Cardiac fibroblast (primary cell): ENCODE measurements around the gene UBTD1.

Source experiments
- DNase-seq, 2 donors: peaks; one replicate each; pipeline versions ENCODE4 v3.0.0 to v3.0.0-alpha.2; 2010; ENCODE audit warnings: low read depth in 2 of 2
- H3K4me3 ChIP-seq, 2 donors: replicated peaks in 1 of 2; 1 replicate in 1 of 2; 2 replicates in 1 of 2; pipeline ENCODE4 v1.5.1; 2011; ENCODE audit warnings: low read depth in 2 of 2, low read length in 2 of 2, mild to moderate bottlenecking in 2 of 2, moderate library complexity in 1 of 2
- TF ChIP-seq, protein P1 (sequence below): IDR thresholded peaks from one replicate; pipeline ENCODE4 v1.5.1; 2011; ENCODE audit warnings: low read depth, mild to moderate bottlenecking, low read length, inconsistent platforms

Gene UBTD1

DNA sequence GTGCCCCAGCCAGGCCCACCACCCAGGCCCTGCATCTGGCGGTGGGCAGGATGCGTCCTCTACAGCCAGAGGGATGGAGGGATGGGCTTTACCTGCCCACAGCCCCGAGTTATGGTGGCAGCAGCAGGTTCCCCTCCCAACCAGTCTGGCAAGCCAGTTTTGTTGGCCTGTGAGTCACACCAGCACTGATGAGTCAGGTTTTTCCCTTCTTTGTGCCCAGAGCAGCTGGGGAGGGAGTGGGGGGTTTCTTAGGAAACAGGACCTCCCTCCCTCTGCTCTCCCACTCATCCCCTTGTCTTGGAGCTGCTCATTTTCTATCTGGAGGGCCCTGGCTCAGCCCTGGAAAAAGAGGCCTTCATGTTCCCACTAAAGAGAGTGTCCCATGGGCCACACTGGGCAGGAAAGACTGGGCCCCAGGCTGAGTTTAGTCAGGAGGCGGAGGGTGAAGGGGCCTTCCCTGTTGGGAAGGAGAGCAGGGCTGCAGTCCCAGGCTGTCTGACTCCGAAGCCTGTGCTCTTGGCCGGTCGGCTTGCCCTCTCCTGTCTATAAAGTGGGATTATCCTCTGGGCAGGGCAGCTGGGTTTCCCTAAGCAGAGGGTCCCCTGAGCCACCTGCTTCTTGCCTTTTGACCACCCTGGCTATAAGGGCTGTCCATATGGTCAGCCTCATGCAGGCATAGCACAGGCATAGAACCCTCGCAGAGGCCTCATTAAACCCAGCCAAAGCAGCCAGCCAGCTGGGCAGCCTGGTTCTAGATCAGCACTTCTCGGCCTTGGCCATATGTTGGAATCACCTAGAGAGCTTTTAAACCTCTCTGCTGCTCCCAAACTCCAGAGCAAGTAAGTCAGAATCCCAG, 43.7 kb downstream of the UBTD1 start:
- peak; percentile 96 to 98 for DNase-seq
- TF ChIP-seq, protein P1, sequence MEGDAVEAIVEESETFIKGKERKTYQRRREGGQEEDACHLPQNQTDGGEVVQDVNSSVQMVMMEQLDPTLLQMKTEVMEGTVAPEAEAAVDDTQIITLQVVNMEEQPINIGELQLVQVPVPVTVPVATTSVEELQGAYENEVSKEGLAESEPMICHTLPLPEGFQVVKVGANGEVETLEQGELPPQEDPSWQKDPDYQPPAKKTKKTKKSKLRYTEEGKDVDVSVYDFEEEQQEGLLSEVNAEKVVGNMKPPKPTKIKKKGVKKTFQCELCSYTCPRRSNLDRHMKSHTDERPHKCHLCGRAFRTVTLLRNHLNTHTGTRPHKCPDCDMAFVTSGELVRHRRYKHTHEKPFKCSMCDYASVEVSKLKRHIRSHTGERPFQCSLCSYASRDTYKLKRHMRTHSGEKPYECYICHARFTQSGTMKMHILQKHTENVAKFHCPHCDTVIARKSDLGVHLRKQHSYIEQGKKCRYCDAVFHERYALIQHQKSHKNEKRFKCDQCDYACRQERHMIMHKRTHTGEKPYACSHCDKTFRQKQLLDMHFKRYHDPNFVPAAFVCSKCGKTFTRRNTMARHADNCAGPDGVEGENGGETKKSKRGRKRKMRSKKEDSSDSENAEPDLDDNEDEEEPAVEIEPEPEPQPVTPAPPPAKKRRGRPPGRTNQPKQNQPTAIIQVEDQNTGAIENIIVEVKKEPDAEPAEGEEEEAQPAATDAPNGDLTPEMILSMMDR: no peak

DNA sequence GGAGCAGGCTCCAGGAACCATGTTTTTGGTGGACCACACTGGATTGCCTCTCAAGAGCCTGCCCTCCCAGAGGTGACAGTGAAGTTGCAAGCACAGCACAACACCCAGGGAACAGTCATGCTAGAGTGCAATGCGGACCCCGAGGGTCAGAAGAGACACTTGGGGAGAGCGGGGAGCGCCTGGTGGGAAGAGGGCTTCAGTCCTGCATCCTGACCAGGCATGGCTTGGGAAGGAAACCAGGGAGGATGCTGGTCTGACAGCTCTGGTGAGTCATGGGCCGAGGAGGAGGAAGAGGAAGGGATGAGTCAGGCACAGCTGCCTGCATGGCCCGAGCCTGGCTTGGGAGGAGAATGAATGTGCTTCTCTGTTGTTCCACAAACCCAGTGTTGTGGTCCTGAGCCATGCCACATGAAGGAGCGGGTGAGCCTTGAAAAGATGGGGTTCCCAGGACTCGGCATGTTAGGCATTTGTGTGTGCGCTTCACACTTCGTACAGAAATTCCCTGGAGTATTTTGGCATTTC, 44.4 kb downstream of the UBTD1 start:
- H3K4me3 ChIP-seq: no peak overlapping the region
- TF ChIP-seq, protein P1: no peak
- DNase-seq: peak; percentile 94 to 98

More for the DNA sequence above, 43.7 kb downstream of the UBTD1 start:
- no peak overlapping the region for H3K4me3 ChIP-seq

DNA sequence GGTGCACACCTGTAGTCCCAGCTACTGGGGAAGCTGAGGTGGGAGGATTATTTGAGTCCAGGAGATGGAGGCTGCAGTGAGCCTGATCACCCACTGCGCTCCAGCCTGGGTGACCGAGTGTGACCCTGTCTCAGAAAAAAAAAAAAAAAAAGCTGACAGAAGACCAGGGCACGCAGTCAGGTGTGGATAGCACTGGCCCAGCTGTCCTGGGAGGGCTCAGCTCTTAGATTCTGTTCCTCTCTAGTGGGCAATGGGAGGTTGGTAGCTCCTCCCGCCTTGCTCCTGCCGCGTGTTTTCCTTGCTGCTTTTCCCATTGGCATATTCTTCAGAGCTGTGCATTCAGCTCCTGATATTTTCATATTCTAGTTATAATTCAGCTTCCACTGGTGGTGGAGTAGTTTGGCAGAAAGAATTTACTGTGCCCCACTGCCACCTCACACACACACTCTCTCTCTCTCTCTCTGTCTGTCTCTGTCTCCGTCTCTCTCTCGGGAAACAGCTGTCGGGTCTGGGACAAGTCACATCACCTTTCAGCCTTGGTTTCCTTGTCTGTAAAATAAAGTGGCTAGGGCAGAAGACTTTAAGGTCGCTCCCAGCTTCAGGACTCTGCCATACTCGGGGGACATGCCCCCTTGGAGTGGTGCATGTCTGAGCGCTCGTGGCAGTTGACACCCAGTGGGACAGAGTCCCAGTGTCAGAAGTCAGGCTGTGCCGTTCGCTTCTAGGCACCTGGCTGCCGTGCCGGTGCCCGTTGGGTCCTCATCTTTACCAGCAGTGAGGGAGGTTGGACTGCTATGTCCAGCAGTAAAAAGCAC, 47.9 kb downstream of the UBTD1 start:
- DNase-seq: no peak
- H3K4me3 ChIP-seq: no peak overlapping the region
- TF ChIP-seq, protein P1: no peak

DNA sequence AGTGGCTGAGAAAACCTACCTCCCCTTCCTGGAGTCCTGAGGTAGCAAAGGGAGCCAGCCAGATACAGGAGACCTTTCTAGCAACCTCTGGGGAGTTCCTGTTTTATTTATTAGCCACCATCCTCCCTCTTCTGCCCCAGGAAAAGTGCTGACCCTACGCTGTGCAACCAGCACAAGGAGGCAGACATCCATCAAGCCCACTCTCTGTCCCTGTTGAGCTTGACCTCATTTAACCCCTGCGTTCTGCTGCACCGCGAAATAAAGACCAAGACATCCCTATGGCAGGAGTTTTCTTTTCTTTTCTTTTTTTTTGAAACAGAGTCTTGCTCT, 48.5 kb downstream of the UBTD1 start:
- TF ChIP-seq, protein P1: no peak
- DNase-seq: no peak
- H3K4me3 ChIP-seq: no peak overlapping the region

DNA sequence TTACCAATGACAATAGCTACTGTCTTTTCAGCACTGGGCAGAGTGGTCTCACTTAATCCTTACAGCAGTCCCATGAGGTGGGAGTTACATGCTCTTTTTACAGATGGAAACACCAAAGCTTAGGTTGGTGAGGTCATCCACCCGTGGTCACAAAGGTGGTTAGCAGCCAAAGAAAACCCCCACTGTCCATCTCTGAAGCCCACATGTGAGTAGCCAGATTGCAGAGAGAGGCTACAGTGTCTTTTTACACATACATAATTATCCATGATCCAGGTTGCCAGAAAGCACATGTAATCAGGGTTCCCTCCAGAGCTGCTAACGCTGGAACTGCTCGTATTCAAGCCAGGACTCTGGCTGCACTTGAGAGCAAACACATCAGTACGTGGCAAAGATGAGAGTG, 49.2 kb downstream of the UBTD1 start:
- no peak overlapping the region for H3K4me3 ChIP-seq
- TF ChIP-seq, protein P1: no peak
- peak in 1 of 2 donors; percentile 16 for DNase-seq

DNA sequence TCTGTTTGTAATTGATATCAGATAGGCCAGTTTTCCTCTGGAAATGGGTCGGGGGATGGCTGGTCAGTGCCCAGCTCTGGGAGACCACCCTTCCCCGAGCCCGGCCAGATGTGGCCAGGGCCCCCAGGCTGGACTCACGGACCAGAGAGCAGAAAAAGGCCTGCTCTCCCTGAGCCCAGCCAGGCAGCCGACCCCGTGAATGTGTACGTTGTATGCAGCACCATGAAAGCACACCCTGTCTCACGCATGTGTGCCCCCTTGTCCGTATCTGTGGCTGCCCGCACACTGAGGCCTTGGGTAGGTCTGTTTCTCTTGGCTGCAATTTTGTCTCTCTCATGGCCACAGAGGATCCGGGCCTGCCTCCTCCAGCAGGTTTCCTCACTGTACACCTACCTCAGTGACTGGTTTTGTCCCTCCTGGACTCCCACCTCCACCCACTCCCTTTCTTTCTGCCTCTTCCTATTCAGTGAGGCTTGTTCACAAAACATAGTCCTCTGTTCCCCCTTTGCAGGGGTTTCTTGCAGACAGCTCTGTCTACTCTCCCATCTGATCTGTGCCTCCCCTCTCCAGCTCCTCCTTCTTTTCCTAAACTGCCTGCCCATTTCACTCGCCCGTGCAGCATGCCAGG, 50.2 kb downstream of the UBTD1 start:
- H3K4me3 ChIP-seq: no peak overlapping the region
- DNase-seq: no peak
- TF ChIP-seq, protein P1: no peak
